ENCODE measurements around the gene SORBS1. TPM values are rescaled to one million over a fixed set of nuclear protein-coding genes. Genes with fewer than 3 reads are reported as not detected.

Gene SORBS1
- total and polyA plus RNA-seq, 2 donors (not counting 3 experiments of a cell fraction or from before 2014, with no cell fraction given): 2.0 to 7.9 TPM

- CTCF ChIA-PET: interaction anchor here (1.3 to 2.3 kb wide), 4 partner anchors 10 to 100 kb away, joined by 3 to 6 read pairs (median 4); no protein-coding TSS in a partner anchor
- Histone ChIP-seq H3K27me3 (ENCODE audit: control insufficient read depth in 2 of 2, insufficient read depth in 2 of 2, low read length in 2 of 2) (no peaks in the 10 kb centered on the region), H3K79me2 (ENCODE audit: control insufficient read depth, insufficient read depth, low read length) (no peaks in the 10 kb centered on the region), H3K9me1 (replicated peaks; ENCODE audit: control insufficient read depth, extremely low read depth, insufficient read depth, low read length) (no peaks in the 10 kb centered on the region), H3K27ac (ENCODE audit: insufficient read depth, low read depth, low read length) (no peak overlapping the region), H3K9me3 (replicated peaks; ENCODE audit: control insufficient read depth, insufficient read depth, low read length) (no peaks in the 10 kb centered on the region), H3K4me1 (ENCODE audit: control insufficient read depth, extremely low read depth, insufficient read depth, low read length) (peaks cover 20% of the 10 kb centered on the region), H3K9ac (replicated peaks; ENCODE audit: extremely low read depth, insufficient read depth, low read length) (no peak overlapping the region), H3K4me2 (ENCODE audit: insufficient read depth, low read length) (no peak overlapping the region), H4K20me1 (replicated peaks; ENCODE audit: control insufficient read depth, extremely low read depth, insufficient read depth, low read length) (no peaks in the 10 kb centered on the region), H2AFZ (ENCODE audit: low read depth, low read length) (no peak overlapping the region), H3K36me3 (ENCODE audit: control insufficient read depth in 2 of 2, extremely low read depth in 1 of 2, insufficient read depth in 2 of 2, low read length in 2 of 2) (no peaks in the 10 kb centered on the region), H3K4me3 (replicated peaks in 1 of 3; ENCODE audit: insufficient read depth in 1 of 3, low read depth in 1 of 3, low read length in 3 of 3) (no peak overlapping the region)
- dilution Hi-C loops (cut with MboI; ENCODE audit: extremely low pct_ligation_motif_present, low sequenced_read_pairs): no loop called here
- no peak for FAIRE-seq
- intact Hi-C loops (cut with micrococcal nuclease): no loop called here
- no peak for TF ChIP-seq MYC (IDR thresholded peaks at IDR 0.05; ENCODE audit: low read depth, low read length)
- TF ChIP-seq EZH2 (IDR thresholded peaks at IDR 0.05; ENCODE audit: borderline replicate concordance, low read depth, low read length, severe bottlenecking): no peak
- no TSS peak for BruUV-seq (replicated peaks)
- POLR2A ChIA-PET: no interaction called here
- DNase-seq (ENCODE audit: low read depth, low spot score): no peak
Observed at GRCh38 chr10:95530561-95530960, 30.6 kb downstream of the SORBS1 start.

- no peaks in the 10 kb centered on the region for H3K27me3 ChIP-seq (ENCODE audit: control insufficient read depth in 2 of 2, insufficient read depth in 2 of 2, low read length in 2 of 2)
- dilution Hi-C loops (cut with MboI; ENCODE audit: extremely low pct_ligation_motif_present, low sequenced_read_pairs): no loop called here
Observed at GRCh38 chr10:95530029-95530428, 31.1 kb downstream of the SORBS1 start.

More at GRCh38 chr10:95530029-95530428, 31.1 kb downstream of the SORBS1 start:
- no peak for TF ChIP-seq POLR2A (IDR thresholded peaks at IDR 0.05; ENCODE audit: low read depth, low read length)
- TF ChIP-seq JUN (IDR thresholded peaks at IDR 0.05; ENCODE audit: borderline replicate concordance, insufficient read depth, insufficient read length, low read depth): no peak
- TF ChIP-seq EZH2 (IDR thresholded peaks at IDR 0.05; ENCODE audit: borderline replicate concordance, low read depth, low read length, severe bottlenecking): no peak
- TF ChIP-seq FOS (IDR thresholded peaks at IDR 0.05; ENCODE audit: borderline replicate concordance, insufficient read depth, low read length): no peak
- TF ChIP-seq MAX (IDR thresholded peaks at IDR 0.05; ENCODE audit: insufficient read depth, insufficient read length): no peak
- no peak for TF ChIP-seq MYC (IDR thresholded peaks at IDR 0.05; ENCODE audit: low read depth, low read length)
- no peak for TF ChIP-seq GATA2 (IDR thresholded peaks at IDR 0.05; ENCODE audit: insufficient read depth, insufficient read length, low read depth, low read length)
- no peak for TF ChIP-seq POLR2AphosphoS5 (IDR thresholded peaks at IDR 0.05; ENCODE audit: insufficient read depth, low read depth, low read length)
- TF ChIP-seq CTCF (IDR thresholded peaks at IDR 0.05; ENCODE audit: extremely low read depth in 1 of 2, insufficient read depth in 1 of 2, low read depth in 1 of 2, low read length in 2 of 2): no peak
- H3K4me1 ChIP-seq (ENCODE audit: control insufficient read depth, extremely low read depth, insufficient read depth, low read length): peaks cover 18% of the 10 kb centered on the region
- intact Hi-C loops (cut with micrococcal nuclease): no loop called here
- FAIRE-seq (no peak), DNase-seq (ENCODE audit: low read depth, low spot score) (no peak)
- no peaks in the 10 kb centered on the region for H3K79me2 ChIP-seq (ENCODE audit: control insufficient read depth, insufficient read depth, low read length)
- H3K36me3 ChIP-seq (ENCODE audit: control insufficient read depth in 2 of 2, extremely low read depth in 1 of 2, insufficient read depth in 2 of 2, low read length in 2 of 2): no peaks in the 10 kb centered on the region
- no peak overlapping the region for H3K27ac ChIP-seq (ENCODE audit: insufficient read depth, low read depth, low read length)
- no peak overlapping the region for H3K4me2 ChIP-seq (ENCODE audit: insufficient read depth, low read length)
- no peaks in the 10 kb centered on the region for H4K20me1 ChIP-seq (replicated peaks; ENCODE audit: control insufficient read depth, extremely low read depth, insufficient read depth, low read length)
- POLR2A ChIA-PET: no interaction called here
- no peak overlapping the region for H3K9ac ChIP-seq (replicated peaks; ENCODE audit: extremely low read depth, insufficient read depth, low read length)
- CTCF ChIA-PET: interaction anchor here (1.7 to 2.3 kb wide), 3 partner anchors 9 to 100 kb away, joined by 4 to 6 read pairs (median 5); no protein-coding TSS in a partner anchor
- H3K9me1 ChIP-seq (replicated peaks; ENCODE audit: control insufficient read depth, extremely low read depth, insufficient read depth, low read length): no peaks in the 10 kb centered on the region
- no TSS peak for BruUV-seq (replicated peaks)
- H3K9me3 ChIP-seq (replicated peaks; ENCODE audit: control insufficient read depth, insufficient read depth, low read length): no peaks in the 10 kb centered on the region
- H3K4me3 ChIP-seq (replicated peaks in 1 of 3; ENCODE audit: insufficient read depth in 1 of 3, low read depth in 1 of 3, low read length in 3 of 3): no peak overlapping the region
- H2AFZ ChIP-seq (ENCODE audit: low read depth, low read length): no peak overlapping the region

Data from endothelial cell of umbilical vein (primary cell).